GM12878 (cell line): ENCODE results near the gene POU2F1. TPM values are rescaled to one million over a fixed set of nuclear protein-coding genes. Genes with fewer than 3 reads are reported as not detected.

ENCODE experiments used
- ATAC-seq: fragments of 200-7000 bp; cut with Tn5 transposase; 3 replicates; pipeline ENCODE4 v1.9.1; 2020; ENCODE audit warnings: mild to moderate bottlenecking, moderate library complexity
- BruUV-seq: library from RNA; stranded (reverse); fragments of 400-500 nt; replicated peaks from 2 replicates; lab custom pipeline; 2021; lab: Mats Ljungman, UMichigan
- CTCF ChIA-PET: fragments of 300-600 bp; sonication (Branson Sonifier 250); formaldehyde crosslinking; extraction: SDS; loops from one replicate; lab custom pipeline; 2021; ENCODE audit warnings: inconsistent platforms; lab: Yijun Ruan, JAX
- POLR2A ChIA-PET: fragments of 350-600 bp; formaldehyde crosslinking; extraction: SDS; loops from one replicate; lab custom pipeline; 2021; ENCODE audit warnings: inconsistent platforms; lab: Charles Lee
- RAD21 ChIA-PET: fragments of 300-600 bp; sonication (Branson Sonifier 250); formaldehyde crosslinking; loops from one replicate; lab custom pipeline; 2023; ENCODE audit warnings: antibody characterized with exemption; ENCODE audit not compliant: unreplicated experiment; lab: Charles Lee
- SMC1A ChIA-PET: fragments of 300-600 bp; sonication (Branson Sonifier 250); formaldehyde crosslinking; loops from one replicate; lab custom pipeline; 2023; ENCODE audit not compliant: unreplicated experiment, uncharacterized antibody; lab: Charles Lee
- DNase-seq: peaks from one replicate; pipeline ENCODE4 v3.0.0-alpha.2; 2011; ENCODE audit warnings: low read depth, low spot score
- FAIRE-seq: peaks from 3 replicates; lab custom pipeline; 2011; peaks lifted over from hg19 to GRCh38; lab: Jason Lieb, UNC
- H2AFZ ChIP-seq: 2 replicates; pipeline ENCODE4 v1.6.0; 2011; ENCODE audit warnings: low read depth, low read length, control low read depth; ENCODE audit not compliant: control insufficient read depth
- H3K27ac ChIP-seq: 2 replicates; pipeline ENCODE4 v1.5.1; 2011; ENCODE audit warnings: control low read depth; ENCODE audit not compliant: control insufficient read depth, insufficient read depth
- H3K27me3 ChIP-seq, 2 experiments: replicated peaks in 1 of 2; 2 replicates each; pipeline versions ENCODE4 v1.6.0 to v1.6.1; 2011; ENCODE audit warnings: low read length in 1 of 2; ENCODE audit not compliant: control insufficient read depth in 2 of 2, insufficient read depth in 2 of 2
- H3K36me3 ChIP-seq, 2 experiments: 2 replicates each; pipeline ENCODE4 v1.5.1; 2011; ENCODE audit warnings: low read length in 1 of 2; ENCODE audit not compliant: control insufficient read depth in 2 of 2, insufficient read depth in 2 of 2
- H3K4me1 ChIP-seq: 2 replicates; pipeline ENCODE4 v1.6.1; 2011; ENCODE audit warnings: mild to moderate bottlenecking, low read length, moderate library complexity, mixed read lengths; ENCODE audit not compliant: control insufficient read depth, insufficient read depth
- H3K4me2 ChIP-seq: 2 replicates; pipeline ENCODE4 v1.6.0; 2011; ENCODE audit warnings: control low read depth; ENCODE audit not compliant: control insufficient read depth, insufficient read depth
- H3K4me3 ChIP-seq: fragments of 200-600 bp; sonication (generic); 2 replicates; pipeline ENCODE4 v1.5.1; 2016
- H3K79me2 ChIP-seq: 2 replicates; pipeline ENCODE4 v1.6.0; 2011; ENCODE audit warnings: low read length; ENCODE audit not compliant: control insufficient read depth, insufficient read depth
- H3K9ac ChIP-seq: 2 replicates; pipeline ENCODE4 v1.8.0; 2011; ENCODE audit warnings: low read length, control low read depth, mixed read lengths; ENCODE audit not compliant: control insufficient read depth, insufficient read depth
- H3K9me3 ChIP-seq: replicated peaks from 3 replicates; pipeline ENCODE4 v1.5.1; 2011; ENCODE audit warnings: mild to moderate bottlenecking, low read length; ENCODE audit not compliant: control insufficient read depth, insufficient read depth
- H4K20me1 ChIP-seq: 2 replicates; pipeline ENCODE4 v1.6.0; 2011; ENCODE audit not compliant: control insufficient read depth, insufficient read depth
- BACH1 ChIP-seq: fragments of 450-650 bp; IDR thresholded peaks from 2 replicates; pipeline ENCODE4 v1.6.1; 2017; ENCODE audit warnings: mild to moderate bottlenecking, borderline replicate concordance
- CBX3 ChIP-seq: fragments of 200-600 bp; sonication (generic); IDR thresholded peaks from 2 replicates; pipeline ENCODE4 v1.6.1; 2016; ENCODE audit warnings: low read depth, borderline replicate concordance
- IRF4 ChIP-seq: IDR thresholded peaks from 2 replicates; pipeline ENCODE4 v1.6.1; 2011; ENCODE audit warnings: low read depth, low read length
- NFYB ChIP-seq: IDR thresholded peaks from 2 replicates; pipeline ENCODE4 v1.6.1; 2011; ENCODE audit warnings: low read depth, mild to moderate bottlenecking, low read length, improper control_type of control experiment, moderate library complexity; ENCODE audit not compliant: insufficient read depth
- NRF1 ChIP-seq: conservative IDR thresholded peaks from 2 replicates; pipeline ENCODE4 v1.6.1; 2011; ENCODE audit warnings: mild to moderate bottlenecking, low read depth, low read length, improper control_type of control experiment
- PML ChIP-seq: IDR thresholded peaks from 2 replicates; pipeline ENCODE4 v1.6.1; 2012; ENCODE audit warnings: low read length, inconsistent platforms
- RUNX3 ChIP-seq: IDR thresholded peaks from 2 replicates; pipeline ENCODE4 v1.6.1; 2012; ENCODE audit warnings: low read length, inconsistent platforms
- SIX5 ChIP-seq: IDR thresholded peaks from 2 replicates; pipeline ENCODE4 v1.6.1; 2011; ENCODE audit warnings: mild to moderate bottlenecking, low read depth, low read length, moderate library complexity; ENCODE audit not compliant: severe bottlenecking
- SRF ChIP-seq, 2 experiments: IDR thresholded peaks; 2 replicates each; pipeline ENCODE4 v1.6.1; 2011; ENCODE audit warnings: low read depth in 2 of 2, low read length in 2 of 2, mild to moderate bottlenecking in 1 of 2, moderate library complexity in 1 of 2
- SUZ12 ChIP-seq: fragments of 200-600 bp; sonication (generic); IDR thresholded peaks from one replicate; pipeline ENCODE4 v1.6.1; 2018; ENCODE audit warnings: antibody characterized with exemption, mild to moderate bottlenecking; ENCODE audit not compliant: unreplicated experiment
- ZNF207 ChIP-seq: fragments of 450-650 bp; IDR thresholded peaks from 2 replicates; pipeline ENCODE4 v1.6.1; 2014; ENCODE audit warnings: antibody characterized with exemption, mild to moderate bottlenecking, borderline replicate concordance
- WGBS: methylation state at CpG from one replicate; pipeline ENCODE4 v1.1.6; 2016; ENCODE audit warnings: low lambda C conversion rate; ENCODE audit not compliant: insufficient replicate concordance, insufficient coverage; ENCODE audit errors: missing lambda C conversion rate; 5-methylcytosine and 5-hydroxymethylcytosine counted together
- in situ Hi-C: fragments of 300-500 bp; cut with MboI; formaldehyde crosslinking; loops from 9 replicates; pipeline ENCODE4 v1.14.3; 2018; ENCODE audit warnings: mixed read lengths
- intact Hi-C: fragments of 100-400 bp; cut with micrococcal nuclease; formaldehyde crosslinking; loops from one replicate; pipeline ENCODE4 v1.14.2; 2022; ENCODE audit not compliant: unreplicated experiment
- polyA plus RNA-seq, 11 experiments: library from polyadenylated mRNA; depleted of rRNA in 4 of 11; unstranded in 6 of 11; stranded (reverse) in 5 of 11; fragments of >200 nt; fragmentation: Nextera tagmentation in 4 of 11; fragmentation: Illumina TruSeq in 1 of 11; extraction: Ambion mirVana in 4 of 11; extraction: Trizol in 1 of 11; gene quantifications; 1 replicate in 1 of 11; 2 replicates in 10 of 11; pipeline versions ENCODE4 v1.2.1 to v1.2.3, GENCODE V29; 2011 to 2016; ENCODE audit warnings: inconsistent platforms in 2 of 11, missing spikeins in 2 of 11, low read depth in 1 of 11
- total RNA-seq, 4 experiments: library from RNA; depleted of rRNA in 3 of 4; stranded (reverse); fragments of >200 nt in 3 of 4; fragmentation: Illumina TruSeq in 1 of 4; extraction: Trizol in 1 of 4; gene quantifications; 2 replicates each; pipeline versions ENCODE4 v1.2.1 to v1.2.3, GENCODE V29; 2013 to 2021
- TF ChIP-seq, protein P1 (sequence below): fragments of 150-350 bp; IDR thresholded peaks from 2 replicates; pipeline ENCODE4 v1.6.1; 2016; ENCODE audit warnings: low read depth, low read length
- TF ChIP-seq, protein P2 (sequence below): fragments of 450-650 bp; IDR thresholded peaks from 2 replicates; pipeline ENCODE4 v1.6.1; 2018; ENCODE audit warnings: mild to moderate bottlenecking, low read depth, moderate library complexity; ENCODE audit not compliant: partially characterized antibody

Gene POU2F1
- total and polyA plus RNA-seq, 10 of the 15 experiments (the other 5 are each of a cell fraction or from before 2014, with no cell fraction given) = 2.5 to 21.7 (median 12.5) TPM

DNA sequence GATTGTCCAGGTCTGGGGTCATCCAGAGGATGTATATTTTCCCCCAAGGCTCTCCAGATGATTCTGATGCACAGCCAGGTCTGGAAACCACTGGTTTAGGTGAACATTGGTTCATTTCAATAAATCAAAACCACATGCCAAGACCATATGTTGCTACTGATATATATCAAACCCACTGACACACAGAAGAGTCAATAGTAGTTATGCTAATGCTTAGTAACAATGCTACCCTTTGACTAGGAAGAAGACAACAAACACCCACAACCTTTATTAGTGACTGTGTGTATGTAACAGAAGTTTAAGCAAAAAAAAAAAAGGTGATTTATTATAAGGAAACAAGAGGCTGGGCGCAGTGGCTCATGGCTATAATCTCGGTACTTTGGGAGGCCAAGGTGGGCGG, 35.6 kb upstream of the POU2F1 start:
- no peak for TF ChIP-seq NFYB
- no peak for TF ChIP-seq ZNF207
- no peak for TF ChIP-seq CBX3
- no peak for TF ChIP-seq BACH1
- TF ChIP-seq, protein P1, sequence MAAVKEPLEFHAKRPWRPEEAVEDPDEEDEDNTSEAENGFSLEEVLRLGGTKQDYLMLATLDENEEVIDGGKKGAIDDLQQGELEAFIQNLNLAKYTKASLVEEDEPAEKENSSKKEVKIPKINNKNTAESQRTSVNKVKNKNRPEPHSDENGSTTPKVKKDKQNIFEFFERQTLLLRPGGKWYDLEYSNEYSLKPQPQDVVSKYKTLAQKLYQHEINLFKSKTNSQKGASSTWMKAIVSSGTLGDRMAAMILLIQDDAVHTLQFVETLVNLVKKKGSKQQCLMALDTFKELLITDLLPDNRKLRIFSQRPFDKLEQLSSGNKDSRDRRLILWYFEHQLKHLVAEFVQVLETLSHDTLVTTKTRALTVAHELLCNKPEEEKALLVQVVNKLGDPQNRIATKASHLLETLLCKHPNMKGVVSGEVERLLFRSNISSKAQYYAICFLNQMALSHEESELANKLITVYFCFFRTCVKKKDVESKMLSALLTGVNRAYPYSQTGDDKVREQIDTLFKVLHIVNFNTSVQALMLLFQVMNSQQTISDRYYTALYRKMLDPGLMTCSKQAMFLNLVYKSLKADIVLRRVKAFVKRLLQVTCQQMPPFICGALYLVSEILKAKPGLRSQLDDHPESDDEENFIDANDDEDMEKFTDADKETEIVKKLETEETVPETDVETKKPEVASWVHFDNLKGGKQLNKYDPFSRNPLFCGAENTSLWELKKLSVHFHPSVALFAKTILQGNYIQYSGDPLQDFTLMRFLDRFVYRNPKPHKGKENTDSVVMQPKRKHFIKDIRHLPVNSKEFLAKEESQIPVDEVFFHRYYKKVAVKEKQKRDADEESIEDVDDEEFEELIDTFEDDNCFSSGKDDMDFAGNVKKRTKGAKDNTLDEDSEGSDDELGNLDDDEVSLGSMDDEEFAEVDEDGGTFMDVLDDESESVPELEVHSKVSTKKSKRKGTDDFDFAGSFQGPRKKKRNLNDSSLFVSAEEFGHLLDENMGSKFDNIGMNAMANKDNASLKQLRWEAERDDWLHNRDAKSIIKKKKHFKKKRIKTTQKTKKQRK = no peak
- TF ChIP-seq PML = no peak
- TF ChIP-seq, protein P2, sequence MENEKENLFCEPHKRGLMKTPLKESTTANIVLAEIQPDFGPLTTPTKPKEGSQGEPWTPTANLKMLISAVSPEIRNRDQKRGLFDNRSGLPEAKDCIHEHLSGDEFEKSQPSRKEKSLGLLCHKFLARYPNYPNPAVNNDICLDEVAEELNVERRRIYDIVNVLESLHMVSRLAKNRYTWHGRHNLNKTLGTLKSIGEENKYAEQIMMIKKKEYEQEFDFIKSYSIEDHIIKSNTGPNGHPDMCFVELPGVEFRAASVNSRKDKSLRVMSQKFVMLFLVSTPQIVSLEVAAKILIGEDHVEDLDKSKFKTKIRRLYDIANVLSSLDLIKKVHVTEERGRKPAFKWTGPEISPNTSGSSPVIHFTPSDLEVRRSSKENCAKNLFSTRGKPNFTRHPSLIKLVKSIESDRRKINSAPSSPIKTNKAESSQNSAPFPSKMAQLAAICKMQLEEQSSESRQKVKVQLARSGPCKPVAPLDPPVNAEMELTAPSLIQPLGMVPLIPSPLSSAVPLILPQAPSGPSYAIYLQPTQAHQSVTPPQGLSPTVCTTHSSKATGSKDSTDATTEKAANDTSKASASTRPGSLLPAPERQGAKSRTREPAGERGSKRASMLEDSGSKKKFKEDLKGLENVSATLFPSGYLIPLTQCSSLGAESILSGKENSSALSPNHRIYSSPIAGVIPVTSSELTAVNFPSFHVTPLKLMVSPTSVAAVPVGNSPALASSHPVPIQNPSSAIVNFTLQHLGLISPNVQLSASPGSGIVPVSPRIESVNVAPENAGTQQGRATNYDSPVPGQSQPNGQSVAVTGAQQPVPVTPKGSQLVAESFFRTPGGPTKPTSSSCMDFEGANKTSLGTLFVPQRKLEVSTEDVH = no peak
- no peak for TF ChIP-seq SUZ12
- no peak for TF ChIP-seq SIX5
- no peak for TF ChIP-seq IRF4
- TF ChIP-seq RUNX3 = no peak
- TF ChIP-seq SRF (IDR thresholded peaks at IDR 0.05; ENCODE audit: low read depth in 2 of 2, low read length in 2 of 2) = no peak
- TF ChIP-seq NRF1 = no peak
- H3K27ac ChIP-seq = no peak overlapping the region
- H3K9ac ChIP-seq = no peak overlapping the region
- no peak for DNase-seq
- H3K4me1 ChIP-seq = no peaks in the 10 kb centered on the region
- ChIA-PET POLR2A (no interaction called here), SMC1A (no interaction called here), CTCF (interaction anchor here (0.7 kb wide), 1 partner anchor 121 kb away, joined by 3 read pairs; no protein-coding TSS in a partner anchor), RAD21 (no interaction called here)
- no TSS peak for BruUV-seq
- 74% methylated on average over 3 of the region's 3 CpGs for WGBS
- no peaks in the 10 kb centered on the region for H3K79me2 ChIP-seq
- in situ Hi-C loops (no loop called here), intact Hi-C loops (no loop called here)
- H3K4me3 ChIP-seq = no peak overlapping the region
- H2AFZ ChIP-seq = no peak overlapping the region
- no peaks in the 10 kb centered on the region for H3K9me3 ChIP-seq
- no peaks in the 10 kb centered on the region for H3K27me3 ChIP-seq
- no peaks in the 10 kb centered on the region for H4K20me1 ChIP-seq
- no peak overlapping the region for H3K4me2 ChIP-seq
- FAIRE-seq = no peak
- no peak for ATAC-seq
- no peaks in the 10 kb centered on the region for H3K36me3 ChIP-seq
